Measurements from ENCODE around the gene DBP.

DNA sequence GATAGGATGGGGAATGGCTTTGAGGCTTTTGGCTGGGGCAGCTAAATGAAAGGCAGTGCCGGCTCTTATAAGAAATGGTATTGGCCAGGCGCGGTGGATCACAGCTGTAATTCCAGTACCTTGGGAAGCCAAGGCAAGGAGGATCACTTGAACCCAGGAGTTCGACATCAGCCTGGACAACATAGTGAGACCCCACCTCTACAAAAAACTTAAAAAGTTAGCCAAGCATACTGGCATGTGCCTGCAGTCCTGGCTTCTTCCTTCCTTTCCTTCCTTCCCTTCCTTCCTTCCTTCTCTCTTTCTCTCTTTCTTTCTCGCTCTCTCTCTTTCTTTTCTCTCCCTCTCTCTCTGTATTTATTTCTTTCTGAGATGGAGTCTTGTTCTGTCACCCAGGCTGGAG, 5.7 kb upstream of the DBP start:
- TF ChIP-seq, protein P1, sequence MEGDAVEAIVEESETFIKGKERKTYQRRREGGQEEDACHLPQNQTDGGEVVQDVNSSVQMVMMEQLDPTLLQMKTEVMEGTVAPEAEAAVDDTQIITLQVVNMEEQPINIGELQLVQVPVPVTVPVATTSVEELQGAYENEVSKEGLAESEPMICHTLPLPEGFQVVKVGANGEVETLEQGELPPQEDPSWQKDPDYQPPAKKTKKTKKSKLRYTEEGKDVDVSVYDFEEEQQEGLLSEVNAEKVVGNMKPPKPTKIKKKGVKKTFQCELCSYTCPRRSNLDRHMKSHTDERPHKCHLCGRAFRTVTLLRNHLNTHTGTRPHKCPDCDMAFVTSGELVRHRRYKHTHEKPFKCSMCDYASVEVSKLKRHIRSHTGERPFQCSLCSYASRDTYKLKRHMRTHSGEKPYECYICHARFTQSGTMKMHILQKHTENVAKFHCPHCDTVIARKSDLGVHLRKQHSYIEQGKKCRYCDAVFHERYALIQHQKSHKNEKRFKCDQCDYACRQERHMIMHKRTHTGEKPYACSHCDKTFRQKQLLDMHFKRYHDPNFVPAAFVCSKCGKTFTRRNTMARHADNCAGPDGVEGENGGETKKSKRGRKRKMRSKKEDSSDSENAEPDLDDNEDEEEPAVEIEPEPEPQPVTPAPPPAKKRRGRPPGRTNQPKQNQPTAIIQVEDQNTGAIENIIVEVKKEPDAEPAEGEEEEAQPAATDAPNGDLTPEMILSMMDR (IDR thresholded peaks at IDR 0.05), result no peak
- no peak for TF ChIP-seq POLR2A (IDR thresholded peaks at IDR 0.05)
